ENCODE data around the gene TMEM151A. TPM values are rescaled to one million over a fixed set of nuclear protein-coding genes. Genes with fewer than 3 reads are reported as not detected.

Gene TMEM151A
- total and polyA plus RNA-seq, 2 of the 4 experiments (the other 2 are of a cell fraction), result 0.03 TPM; not detected in 1

GRCh38 chr11:66284526-66285078 lies 7.1 kb upstream of the TMEM151A start:
- no TSS peak for BruUV-seq (replicated peaks)
- no peak for ATAC-seq (ENCODE audit: low read depth)
- no peak overlapping the region for H2BK5ac ChIP-seq (ENCODE audit: low read depth, low read length, poor library complexity, severe bottlenecking)
- H3K4me2 ChIP-seq (ENCODE audit: low read depth, low read length), result no peak overlapping the region
- H2AFZ ChIP-seq (replicated peaks; ENCODE audit: low read length, poor library complexity), result no peak overlapping the region
- no peaks in the 10 kb centered on the region for H3K9me3 ChIP-seq (ENCODE audit: control insufficient read depth, insufficient read depth, low read length)
- CTCF ChIA-PET, result no interaction called here
- no peak overlapping the region for H2AK5ac ChIP-seq (ENCODE audit: low read depth, low read length)
- no peak overlapping the region for H2AK9ac ChIP-seq (replicated peaks; ENCODE audit: low read depth, low read length, poor library complexity)
- H3K4ac ChIP-seq (ENCODE audit: low read depth, low read length), result no peak overlapping the region
- H2BK15ac ChIP-seq (ENCODE audit: low read depth, low read length), result no peak overlapping the region
- no peak overlapping the region for H2BK20ac ChIP-seq (ENCODE audit: low read depth, low read length)
- no peak overlapping the region for H3K4me3 ChIP-seq (ENCODE audit: insufficient read depth, low read depth, low read length)
- H3K14ac ChIP-seq (replicated peaks; ENCODE audit: low read depth, low read length), result no peak overlapping the region
- no peak overlapping the region for H2BK120ac ChIP-seq (ENCODE audit: low read depth, low read length)
- dilution Hi-C loops (cut with HindIII; ENCODE audit: low sequenced_read_pairs, unreplicated experiment), result no loop called here
- POLR2A ChIA-PET (ENCODE audit: unreplicated experiment), result no interaction called here
- peaks cover 16% of the 10 kb centered on the region for H3K9me1 ChIP-seq (ENCODE audit: insufficient read depth, low read length)
- H3K27ac ChIP-seq (ENCODE audit: insufficient read depth, low read length), result no peak overlapping the region
- H3K27me3 ChIP-seq (ENCODE audit: control insufficient read depth, insufficient read depth, low read length), result no peaks in the 10 kb centered on the region
- H3K9ac ChIP-seq (ENCODE audit: low read depth, low read length), result no peak overlapping the region
- H4K5ac ChIP-seq (ENCODE audit: low read depth, low read length), result no peak overlapping the region
- peaks cover 16% of the 10 kb centered on the region; the same call in 1 of the 2 replicates for H3K36me3 ChIP-seq (ENCODE audit: control insufficient read depth, insufficient read depth, low read length)
- TF ChIP-seq FOS (IDR thresholded peaks at IDR 0.05; ENCODE audit: low read depth, low read length), result no peak
- no peak for TF ChIP-seq NFE2L2 (IDR thresholded peaks at IDR 0.05; ENCODE audit: low read depth, low read length)
- TF ChIP-seq POLR2A (IDR thresholded peaks at IDR 0.05; ENCODE audit: low read depth, low read length), result no peak
- no peak for TF ChIP-seq CHD1 (IDR thresholded peaks at IDR 0.05; ENCODE audit: low read depth, low read length)
- no peak for TF ChIP-seq ELK1 (IDR thresholded peaks at IDR 0.05; ENCODE audit: borderline replicate concordance, low read depth, low read length)
- TF ChIP-seq RCOR1 (IDR thresholded peaks at IDR 0.05; ENCODE audit: insufficient replicate concordance, low read length), result no peak
- TF ChIP-seq RFX5 (IDR thresholded peaks at IDR 0.05; ENCODE audit: low read depth, low read length), result no peak
- no peak for TF ChIP-seq SMC3 (IDR thresholded peaks at IDR 0.05; ENCODE audit: low read depth, low read length)
- no peak for TF ChIP-seq BHLHE40 (IDR thresholded peaks at IDR 0.05; ENCODE audit: low read depth, low read length)
- TF ChIP-seq MAFK (IDR thresholded peaks at IDR 0.05; ENCODE audit: low read depth, low read length), result no peak
- TF ChIP-seq USF2 (IDR thresholded peaks at IDR 0.05; ENCODE audit: low read depth, low read length), result no peak
- TF ChIP-seq MAZ (IDR thresholded peaks at IDR 0.05; ENCODE audit: borderline replicate concordance, low read depth, low read length), result no peak
- TF ChIP-seq, protein P1, sequence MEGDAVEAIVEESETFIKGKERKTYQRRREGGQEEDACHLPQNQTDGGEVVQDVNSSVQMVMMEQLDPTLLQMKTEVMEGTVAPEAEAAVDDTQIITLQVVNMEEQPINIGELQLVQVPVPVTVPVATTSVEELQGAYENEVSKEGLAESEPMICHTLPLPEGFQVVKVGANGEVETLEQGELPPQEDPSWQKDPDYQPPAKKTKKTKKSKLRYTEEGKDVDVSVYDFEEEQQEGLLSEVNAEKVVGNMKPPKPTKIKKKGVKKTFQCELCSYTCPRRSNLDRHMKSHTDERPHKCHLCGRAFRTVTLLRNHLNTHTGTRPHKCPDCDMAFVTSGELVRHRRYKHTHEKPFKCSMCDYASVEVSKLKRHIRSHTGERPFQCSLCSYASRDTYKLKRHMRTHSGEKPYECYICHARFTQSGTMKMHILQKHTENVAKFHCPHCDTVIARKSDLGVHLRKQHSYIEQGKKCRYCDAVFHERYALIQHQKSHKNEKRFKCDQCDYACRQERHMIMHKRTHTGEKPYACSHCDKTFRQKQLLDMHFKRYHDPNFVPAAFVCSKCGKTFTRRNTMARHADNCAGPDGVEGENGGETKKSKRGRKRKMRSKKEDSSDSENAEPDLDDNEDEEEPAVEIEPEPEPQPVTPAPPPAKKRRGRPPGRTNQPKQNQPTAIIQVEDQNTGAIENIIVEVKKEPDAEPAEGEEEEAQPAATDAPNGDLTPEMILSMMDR (conservative IDR thresholded peaks at IDR 0.05; ENCODE audit: low read depth, low read length), result no peak
- TF ChIP-seq RAD21 (IDR thresholded peaks at IDR 0.05; ENCODE audit: low read length), result no peak
- TF ChIP-seq CEBPB (IDR thresholded peaks at IDR 0.05; ENCODE audit: low read depth, low read length), result no peak
- no peak for TF ChIP-seq MXI1 (IDR thresholded peaks at IDR 0.05; ENCODE audit: borderline replicate concordance, low read depth, low read length)
- H3K4me1 ChIP-seq (ENCODE audit: control insufficient read depth, insufficient read depth, low read length), result peaks cover 9% of the 10 kb centered on the region
- H4K8ac ChIP-seq (ENCODE audit: low read depth in 2 of 2, low read length in 2 of 2), result no peak overlapping the region
- no peak for DNase-seq
- H3K23ac ChIP-seq (ENCODE audit: low read depth, low read length), result no peak overlapping the region
- H3K56ac ChIP-seq (ENCODE audit: extremely low read depth, insufficient read depth, low read length), result no peak overlapping the region
- no peak overlapping the region for H4K91ac ChIP-seq (ENCODE audit: insufficient read depth, low read depth, low read length)
- H3K79me1 ChIP-seq (ENCODE audit: low read depth in 1 of 2, low read length in 2 of 2), result peaks cover 15 to 46% of the 10 kb centered on the region in 2 experiments; a peak in 3 of 4 replicates
- in situ Hi-C loops (cut with MboI; ENCODE audit: low sequenced_read_pairs), result no loop called here
- H4K20me1 ChIP-seq (ENCODE audit: insufficient read depth, low read length), result peaks cover 39% of the 10 kb centered on the region
- no peak overlapping the region for H3K18ac ChIP-seq (ENCODE audit: low read depth, low read length)
- intact Hi-C loops (cut with micrococcal nuclease), result no loop called here
- 91% methylated on average over 8 of the region's 16 CpGs; no CpG with 5 or more reads in 1 of the 2 experiments for WGBS, 2 experiments (ENCODE audit: extremely low coverage in 2 of 2, insufficient read length in 1 of 2)

Measured in IMR-90 (cell line).